ENCODE measurements around the gene ERN1.

ERN1 gene

GRCh38 chr17:64102627-64103390 lies 27.1 kb downstream of the ERN1 start:
- no peak overlapping the region for H4K8ac ChIP-seq (ENCODE audit: low read depth, low read length)
- H3K23ac ChIP-seq (ENCODE audit: low read depth, low read length, poor library complexity): no peak overlapping the region
- no peak for DNase-seq (ENCODE audit: low spot score)
- no peak overlapping the region for H2AFZ ChIP-seq (ENCODE audit: low read length)
- no peak overlapping the region for H3K18ac ChIP-seq (ENCODE audit: low read length)
- H3K27ac ChIP-seq (replicated peaks; ENCODE audit: low read length): no peak overlapping the region
- peaks cover 0 to 2% of the 10 kb centered on the region in 2 donors for H3K4me1 ChIP-seq (ENCODE audit: control insufficient read depth in 2 of 2, insufficient read depth in 1 of 2, low read depth in 1 of 2, low read length in 2 of 2)
- H3K4ac ChIP-seq (ENCODE audit: low read length): no peak overlapping the region
- H3K36me3 ChIP-seq (replicated peaks in 1 of 2; ENCODE audit: control insufficient read depth in 2 of 2, insufficient read depth in 2 of 2, low read length in 2 of 2): no peaks in the 10 kb centered on the region
- no peak overlapping the region for H2BK120ac ChIP-seq (ENCODE audit: low read depth, low read length)
- no peak overlapping the region for H3K4me3 ChIP-seq (ENCODE audit: low read length in 2 of 2)
- no peak overlapping the region for H4K91ac ChIP-seq (ENCODE audit: low read depth, low read length, poor library complexity)
- H2AK5ac ChIP-seq (ENCODE audit: low read depth, low read length): no peak overlapping the region
- H3K14ac ChIP-seq (ENCODE audit: low read length): no peak overlapping the region
- H3K9me3 ChIP-seq (replicated peaks in 1 of 2; ENCODE audit: control insufficient read depth in 2 of 2, insufficient read depth in 1 of 2, low read depth in 1 of 2, low read length in 2 of 2): no peaks in the 10 kb centered on the region
- no peak overlapping the region for H2BK15ac ChIP-seq (ENCODE audit: low read length)
- no peak overlapping the region for H2BK5ac ChIP-seq (ENCODE audit: low read length)
- no peak overlapping the region for H3K9ac ChIP-seq (ENCODE audit: low read depth, low read length, poor library complexity)
- H3K79me1 ChIP-seq (ENCODE audit: low read depth, low read length): no peaks in the 10 kb centered on the region
- WGBS, 2 donors (ENCODE audit: extremely low coverage in 2 of 2, insufficient read length in 2 of 2, insufficient replicate concordance in 1 of 2): no CpG with 5 or more reads among the region's 7 CpGs
- no peak overlapping the region for H3K4me2 ChIP-seq (ENCODE audit: insufficient read depth, low read length, poor library complexity, severe bottlenecking)
- H2BK12ac ChIP-seq (ENCODE audit: low read length): no peak overlapping the region
- no peaks in the 10 kb centered on the region for H3K27me3 ChIP-seq (ENCODE audit: control insufficient read depth in 3 of 3, insufficient read depth in 3 of 3, low read depth in 1 of 3, low read length in 3 of 3)

- Histone ChIP-seq H2AFZ (ENCODE audit: low read length) (no peak overlapping the region), H4K8ac (ENCODE audit: low read depth, low read length) (no peak overlapping the region), H3K36me3 (replicated peaks in 1 of 2; ENCODE audit: control insufficient read depth in 2 of 2, insufficient read depth in 2 of 2, low read length in 2 of 2) (peaks cover 0 to 13% of the 10 kb centered on the region in 2 donors), H2BK12ac (ENCODE audit: low read length) (no peak overlapping the region), H3K9me3 (replicated peaks in 1 of 2; ENCODE audit: control insufficient read depth in 2 of 2, insufficient read depth in 1 of 2, low read depth in 1 of 2, low read length in 2 of 2) (peaks cover 0 to 9% of the 10 kb centered on the region in 2 donors), H3K23ac (ENCODE audit: low read depth, low read length, poor library complexity) (no peak overlapping the region), H2BK5ac (ENCODE audit: low read length) (no peak overlapping the region), H3K27me3 (ENCODE audit: control insufficient read depth in 3 of 3, insufficient read depth in 3 of 3, low read depth in 1 of 3, low read length in 3 of 3) (no peaks in the 10 kb centered on the region), H3K27ac (replicated peaks; ENCODE audit: low read length) (no peak overlapping the region), H4K91ac (ENCODE audit: low read depth, low read length, poor library complexity) (no peak overlapping the region), H3K4me2 (ENCODE audit: insufficient read depth, low read length, poor library complexity, severe bottlenecking) (no peak overlapping the region), H3K4me1 (ENCODE audit: control insufficient read depth in 2 of 2, insufficient read depth in 1 of 2, low read depth in 1 of 2, low read length in 2 of 2) (peaks cover 0 to 2% of the 10 kb centered on the region in 2 donors), H3K4ac (ENCODE audit: low read length) (no peak overlapping the region), H3K18ac (ENCODE audit: low read length) (no peak overlapping the region), H3K14ac (ENCODE audit: low read length) (no peak overlapping the region), H2AK5ac (ENCODE audit: low read depth, low read length) (no peak overlapping the region), H3K79me1 (ENCODE audit: low read depth, low read length) (no peaks in the 10 kb centered on the region), H3K4me3 (ENCODE audit: low read length in 2 of 2) (no peak overlapping the region), H3K9ac (ENCODE audit: low read depth, low read length, poor library complexity) (no peak overlapping the region), H2BK120ac (ENCODE audit: low read depth, low read length) (no peak overlapping the region), H2BK15ac (ENCODE audit: low read length) (no peak overlapping the region)
- DNase-seq (ENCODE audit: low spot score): no peak
- no CpG with 5 or more reads among the region's 6 CpGs for WGBS, 2 donors (ENCODE audit: extremely low coverage in 2 of 2, insufficient read length in 2 of 2, insufficient replicate concordance in 1 of 2)
Measured at GRCh38 chr17:64099543-64099942, 30.4 kb downstream of the ERN1 start.

GRCh38 chr17:64097196-64097936 lies 32.6 kb downstream of the ERN1 start:
- no peak overlapping the region for H2BK12ac ChIP-seq (ENCODE audit: low read length)
- H2AFZ ChIP-seq (ENCODE audit: low read length): no peak overlapping the region
- peaks cover 0 to 13% of the 10 kb centered on the region in 2 donors for H3K36me3 ChIP-seq (replicated peaks in 1 of 2; ENCODE audit: control insufficient read depth in 2 of 2, insufficient read depth in 2 of 2, low read length in 2 of 2)
- H3K79me1 ChIP-seq (ENCODE audit: low read depth, low read length): no peaks in the 10 kb centered on the region
- no peak overlapping the region for H3K27ac ChIP-seq (replicated peaks; ENCODE audit: low read length)
- WGBS, 2 donors (ENCODE audit: extremely low coverage in 2 of 2, insufficient read length in 2 of 2, insufficient replicate concordance in 1 of 2): no CpG with 5 or more reads among the region's 8 CpGs
- H3K4me2 ChIP-seq (ENCODE audit: insufficient read depth, low read length, poor library complexity, severe bottlenecking): no peak overlapping the region
- no peak overlapping the region for H3K4me3 ChIP-seq (ENCODE audit: low read length in 2 of 2)
- no peak overlapping the region for H3K9ac ChIP-seq (ENCODE audit: low read depth, low read length, poor library complexity)
- no peak overlapping the region for H2AK5ac ChIP-seq (ENCODE audit: low read depth, low read length)
- H4K91ac ChIP-seq (ENCODE audit: low read depth, low read length, poor library complexity): no peak overlapping the region
- H2BK5ac ChIP-seq (ENCODE audit: low read length): no peak overlapping the region
- H2BK120ac ChIP-seq (ENCODE audit: low read depth, low read length): no peak overlapping the region
- H3K4me1 ChIP-seq (ENCODE audit: control insufficient read depth in 2 of 2, insufficient read depth in 1 of 2, low read depth in 1 of 2, low read length in 2 of 2): peaks cover 0 to 2% of the 10 kb centered on the region in 2 donors
- peaks cover 0 to 9% of the 10 kb centered on the region in 2 donors for H3K9me3 ChIP-seq (replicated peaks in 1 of 2; ENCODE audit: control insufficient read depth in 2 of 2, insufficient read depth in 1 of 2, low read depth in 1 of 2, low read length in 2 of 2)
- H3K23ac ChIP-seq (ENCODE audit: low read depth, low read length, poor library complexity): no peak overlapping the region
- DNase-seq (ENCODE audit: low spot score): no peak
- no peak overlapping the region for H2BK15ac ChIP-seq (ENCODE audit: low read length)
- no peak overlapping the region for H3K18ac ChIP-seq (ENCODE audit: low read length)
- H3K14ac ChIP-seq (ENCODE audit: low read length): no peak overlapping the region
- no peak overlapping the region for H3K4ac ChIP-seq (ENCODE audit: low read length)
- no peaks in the 10 kb centered on the region for H3K27me3 ChIP-seq (ENCODE audit: control insufficient read depth in 3 of 3, insufficient read depth in 3 of 3, low read depth in 1 of 3, low read length in 3 of 3)
- H4K8ac ChIP-seq (ENCODE audit: low read depth, low read length): no peak overlapping the region

GRCh38 chr17:64096037-64096436 lies 33.9 kb downstream of the ERN1 start:
- Histone ChIP-seq H3K23ac (ENCODE audit: low read depth, low read length, poor library complexity) (no peak overlapping the region), H3K4ac (ENCODE audit: low read length) (no peak overlapping the region), H3K27ac (replicated peaks; ENCODE audit: low read length) (no peak overlapping the region), H2BK15ac (ENCODE audit: low read length) (no peak overlapping the region), H4K91ac (ENCODE audit: low read depth, low read length, poor library complexity) (no peak overlapping the region), H3K4me3 (ENCODE audit: low read length in 2 of 2) (no peak overlapping the region), H3K79me1 (ENCODE audit: low read depth, low read length) (no peaks in the 10 kb centered on the region), H4K8ac (ENCODE audit: low read depth, low read length) (no peak overlapping the region), H3K36me3 (replicated peaks in 1 of 2; ENCODE audit: control insufficient read depth in 2 of 2, insufficient read depth in 2 of 2, low read length in 2 of 2) (peaks cover 0 to 13% of the 10 kb centered on the region in 2 donors), H3K4me2 (ENCODE audit: insufficient read depth, low read length, poor library complexity, severe bottlenecking) (no peak overlapping the region), H3K9me3 (replicated peaks in 1 of 2; ENCODE audit: control insufficient read depth in 2 of 2, insufficient read depth in 1 of 2, low read depth in 1 of 2, low read length in 2 of 2) (peaks cover 0 to 9% of the 10 kb centered on the region in 2 donors), H3K4me1 (ENCODE audit: control insufficient read depth in 2 of 2, insufficient read depth in 1 of 2, low read depth in 1 of 2, low read length in 2 of 2) (peaks cover 0 to 2% of the 10 kb centered on the region in 2 donors), H3K27me3 (ENCODE audit: control insufficient read depth in 3 of 3, insufficient read depth in 3 of 3, low read depth in 1 of 3, low read length in 3 of 3) (no peaks in the 10 kb centered on the region), H3K9ac (ENCODE audit: low read depth, low read length, poor library complexity) (no peak overlapping the region), H2AFZ (ENCODE audit: low read length) (no peak overlapping the region), H2BK12ac (ENCODE audit: low read length) (no peak overlapping the region), H2BK120ac (ENCODE audit: low read depth, low read length) (no peak overlapping the region), H3K14ac (ENCODE audit: low read length) (no peak overlapping the region), H2BK5ac (ENCODE audit: low read length) (no peak overlapping the region), H3K18ac (ENCODE audit: low read length) (no peak overlapping the region), H2AK5ac (ENCODE audit: low read depth, low read length) (no peak overlapping the region)
- DNase-seq (ENCODE audit: low spot score): no peak
- no CpG with 5 or more reads among the region's 3 CpGs for WGBS, 2 donors (ENCODE audit: extremely low coverage in 2 of 2, insufficient read length in 2 of 2, insufficient replicate concordance in 1 of 2)
